Measurements from ENCODE around the gene ARVCF. TPM values are rescaled to one million over a fixed set of nuclear protein-coding genes. Genes with fewer than 3 reads are reported as not detected.

ARVCF gene
- 10 to 100 TPM; 13.0 to 51.2 (median 44.2) TPM for total RNA-seq

- Histone ChIP-seq H3K36me3 (no peaks in the 10 kb centered on the region), H3K9me3 (no peaks in the 10 kb centered on the region), H3K27ac (peak within 1 kb of the TSS in 1 of 2 donors; percentile 26), H3K4me1 (peaks cover 6 to 10% of the 10 kb centered on the region in 2 donors), H3K27me3 (no peaks in the 10 kb centered on the region), H3K4me3 (peak within 1 kb of the TSS; percentile 59 to 90 (median 78))
- peak; percentile 83 to 92 for DNase-seq (ENCODE audit: low spot score in 2 of 2)
- intact Hi-C loops (cut with DNase I; ENCODE audit: low total_unique reads), result no loop called here
- TF ChIP-seq, protein P1, sequence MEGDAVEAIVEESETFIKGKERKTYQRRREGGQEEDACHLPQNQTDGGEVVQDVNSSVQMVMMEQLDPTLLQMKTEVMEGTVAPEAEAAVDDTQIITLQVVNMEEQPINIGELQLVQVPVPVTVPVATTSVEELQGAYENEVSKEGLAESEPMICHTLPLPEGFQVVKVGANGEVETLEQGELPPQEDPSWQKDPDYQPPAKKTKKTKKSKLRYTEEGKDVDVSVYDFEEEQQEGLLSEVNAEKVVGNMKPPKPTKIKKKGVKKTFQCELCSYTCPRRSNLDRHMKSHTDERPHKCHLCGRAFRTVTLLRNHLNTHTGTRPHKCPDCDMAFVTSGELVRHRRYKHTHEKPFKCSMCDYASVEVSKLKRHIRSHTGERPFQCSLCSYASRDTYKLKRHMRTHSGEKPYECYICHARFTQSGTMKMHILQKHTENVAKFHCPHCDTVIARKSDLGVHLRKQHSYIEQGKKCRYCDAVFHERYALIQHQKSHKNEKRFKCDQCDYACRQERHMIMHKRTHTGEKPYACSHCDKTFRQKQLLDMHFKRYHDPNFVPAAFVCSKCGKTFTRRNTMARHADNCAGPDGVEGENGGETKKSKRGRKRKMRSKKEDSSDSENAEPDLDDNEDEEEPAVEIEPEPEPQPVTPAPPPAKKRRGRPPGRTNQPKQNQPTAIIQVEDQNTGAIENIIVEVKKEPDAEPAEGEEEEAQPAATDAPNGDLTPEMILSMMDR (IDR thresholded peaks at IDR 0.05), result peak in 2 of 3 donors; percentile 34 to 37
- TF ChIP-seq POLR2AphosphoS5 (IDR thresholded peaks at IDR 0.05), result no peak
These were observed at the start of gene ARVCF for GRCh38 chr22:20016734-20017621. Gene ARVCF (minus strand): TSS chr22:20016823. CDS start chr22:19990794, 26,029 bp downstream.

- intact Hi-C loops (cut with DNase I; ENCODE audit: low total_unique reads), result no loop called here
- Histone ChIP-seq H3K36me3 (no peaks in the 10 kb centered on the region), H3K4me3 (no peak overlapping the region), H3K9me3 (no peaks in the 10 kb centered on the region), H3K27ac (no peak overlapping the region), H3K4me1 (no peaks in the 10 kb centered on the region), H3K27me3 (no peaks in the 10 kb centered on the region)
- DNase-seq (ENCODE audit: low spot score in 2 of 2), result no peak
- TF ChIP-seq, protein P1 (IDR thresholded peaks at IDR 0.05), result no peak
- TF ChIP-seq POLR2AphosphoS5 (IDR thresholded peaks at IDR 0.05) (no peak), POLR2A (IDR thresholded peaks at IDR 0.05) (no peak)
These were observed 49.4 kb upstream of the ARVCF start for GRCh38 chr22:20065896-20066616.

GRCh38 chr22:20064545-20065262, 48.1 kb upstream of the ARVCF start:
- TF ChIP-seq POLR2AphosphoS5 (IDR thresholded peaks at IDR 0.05) (no peak), POLR2A (IDR thresholded peaks at IDR 0.05) (no peak)
- TF ChIP-seq, protein P1 (IDR thresholded peaks at IDR 0.05), result no peak
- Histone ChIP-seq H3K4me1 (no peaks in the 10 kb centered on the region), H3K4me3 (no peak overlapping the region), H3K27ac (no peak overlapping the region), H3K27me3 (no peaks in the 10 kb centered on the region), H3K9me3 (no peaks in the 10 kb centered on the region), H3K36me3 (no peaks in the 10 kb centered on the region)
- DNase-seq (ENCODE audit: low spot score in 2 of 2), result no peak
- intact Hi-C loops (cut with DNase I; ENCODE audit: low total_unique reads), result loop anchor here (5.0 kb wide), 1 partner anchor 903 kb away; the partner anchor contains the start of gene AIFM3

GRCh38 chr22:20064140-20064480, 47.5 kb upstream of the ARVCF start:
- Histone ChIP-seq H3K27me3 (no peaks in the 10 kb centered on the region), H3K27ac (no peak overlapping the region), H3K36me3 (no peaks in the 10 kb centered on the region), H3K4me1 (no peaks in the 10 kb centered on the region), H3K4me3 (no peak overlapping the region), H3K9me3 (no peaks in the 10 kb centered on the region)
- no peak for DNase-seq (ENCODE audit: low spot score in 2 of 2)
- intact Hi-C loops (cut with DNase I; ENCODE audit: low total_unique reads), result loop anchor here (5.0 kb wide), 1 partner anchor 903 kb away; the partner anchor contains the start of gene AIFM3
- TF ChIP-seq, protein P1 (IDR thresholded peaks at IDR 0.05), result no peak
- TF ChIP-seq POLR2AphosphoS5 (IDR thresholded peaks at IDR 0.05), result no peak
- TF ChIP-seq POLR2A (IDR thresholded peaks at IDR 0.05), result no peak
